Loucy (cell line): ENCODE results near the gene BCAS3.

ENCODE experiments used
- H2AFZ ChIP-seq: fragments of 200-600 bp; sonication (generic); 2 replicates; pipeline ENCODE4 v1.6.0; 2016; ENCODE audit warnings: antibody characterized with exemption, mild to moderate bottlenecking, low read length, moderate library complexity
- H3F3A ChIP-seq: fragments of 200-600 bp; 2 replicates; pipeline ENCODE4 v1.6.0; 2016; ENCODE audit warnings: antibody characterized with exemption, low read depth, mild to moderate bottlenecking
- H3K27me3 ChIP-seq: fragments of 200-600 bp; sonication (generic); 2 replicates; pipeline ENCODE4 v1.6.1; 2014; ENCODE audit warnings: low read length, mild to moderate bottlenecking; ENCODE audit not compliant: insufficient read depth, poor library complexity, severe bottlenecking
- H3K36me3 ChIP-seq: fragments of 200-600 bp; sonication (generic); 2 replicates; pipeline ENCODE4 v1.6.1; 2016; ENCODE audit warnings: low read length; ENCODE audit not compliant: insufficient read depth
- H3K4me1 ChIP-seq: fragments of 200-600 bp; sonication (generic); 2 replicates; pipeline ENCODE4 v1.5.1; 2014; ENCODE audit warnings: low read length, mild to moderate bottlenecking; ENCODE audit not compliant: insufficient read depth, poor library complexity, severe bottlenecking
- H3K4me2 ChIP-seq: fragments of 200-600 bp; sonication (generic); 2 replicates; pipeline ENCODE4 v1.6.0; 2014; ENCODE audit warnings: antibody characterized with exemption, low read length, low read depth, mild to moderate bottlenecking; ENCODE audit not compliant: poor library complexity, severe bottlenecking
- H3K4me3 ChIP-seq: fragments of 200-600 bp; sonication (generic); 2 replicates; pipeline ENCODE4 v1.5.1; 2014; ENCODE audit warnings: low read length, mild to moderate bottlenecking, mixed read lengths; ENCODE audit not compliant: poor library complexity, severe bottlenecking
- H3K79me2 ChIP-seq: fragments of 200-600 bp; sonication (generic); 2 replicates; pipeline ENCODE4 v1.6.1; 2014; ENCODE audit warnings: low read length; ENCODE audit not compliant: insufficient read depth
- H3K9ac ChIP-seq: fragments of 200-600 bp; sonication (generic); 2 replicates; pipeline ENCODE4 v1.6.0; 2014; ENCODE audit warnings: mild to moderate bottlenecking, low read depth, low read length, moderate library complexity; ENCODE audit not compliant: poor library complexity, severe bottlenecking
- H3K9me2 ChIP-seq: fragments of 200-600 bp; sonication (generic); replicated peaks from 2 replicates; pipeline ENCODE4 v1.6.1; 2016; ENCODE audit warnings: low read depth, low read length, mixed read lengths
- H3K9me3 ChIP-seq: fragments of 200-600 bp; sonication (generic); 2 replicates; pipeline ENCODE4 v1.6.1; 2014; ENCODE audit warnings: mild to moderate bottlenecking, antibody characterized with exemption, low read length, low read depth; ENCODE audit not compliant: insufficient read depth
- H4K20me1 ChIP-seq: fragments of 200-600 bp; sonication (generic); 2 replicates; pipeline ENCODE4 v1.6.0; 2014; ENCODE audit warnings: antibody characterized with exemption, low read length, mild to moderate bottlenecking; ENCODE audit not compliant: insufficient read depth, poor library complexity, severe bottlenecking
- EZH2phosphoT487 ChIP-seq: fragments of 200-600 bp; IDR thresholded peaks from 2 replicates; pipeline ENCODE4 v1.6.1; 2018; ENCODE audit warnings: antibody characterized with exemption, mild to moderate bottlenecking, moderate library complexity, borderline replicate concordance
- TF ChIP-seq, protein P1 (sequence below): fragments of 200-600 bp; sonication (generic); conservative IDR thresholded peaks from 2 replicates; pipeline ENCODE4 v1.5.1; 2014; ENCODE audit warnings: mild to moderate bottlenecking, antibody characterized with exemption, low read length

The BCAS3 gene

DNA sequence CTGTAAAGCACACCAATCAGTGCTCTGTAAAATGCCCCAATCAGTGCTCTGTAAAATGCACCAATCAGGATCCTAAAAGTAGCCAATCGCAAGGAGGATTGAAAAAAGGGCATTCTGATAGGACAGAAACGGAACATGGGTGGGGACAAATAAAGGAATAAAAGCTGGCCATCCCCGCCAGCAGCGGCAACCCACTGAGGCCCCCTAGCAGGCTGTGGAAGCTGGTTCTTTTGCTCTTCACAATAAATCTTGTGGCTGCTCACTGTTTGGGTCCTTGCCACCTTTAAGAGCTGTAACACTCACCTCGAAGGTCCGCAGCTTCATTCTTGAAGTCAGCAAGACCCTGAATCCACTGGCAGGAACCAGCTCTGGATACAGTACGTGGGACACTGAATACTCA lies 559.6 kb downstream of the BCAS3 start:
- H3K27me3 ChIP-seq = no peaks in the 10 kb centered on the region
- H3K4me3 ChIP-seq = no peak overlapping the region
- H3K9ac ChIP-seq = no peak overlapping the region
- no peaks in the 10 kb centered on the region for H3K9me2 ChIP-seq
- H3F3A ChIP-seq = no peaks in the 10 kb centered on the region
- no peak for TF ChIP-seq EZH2phosphoT487
- TF ChIP-seq, protein P1, sequence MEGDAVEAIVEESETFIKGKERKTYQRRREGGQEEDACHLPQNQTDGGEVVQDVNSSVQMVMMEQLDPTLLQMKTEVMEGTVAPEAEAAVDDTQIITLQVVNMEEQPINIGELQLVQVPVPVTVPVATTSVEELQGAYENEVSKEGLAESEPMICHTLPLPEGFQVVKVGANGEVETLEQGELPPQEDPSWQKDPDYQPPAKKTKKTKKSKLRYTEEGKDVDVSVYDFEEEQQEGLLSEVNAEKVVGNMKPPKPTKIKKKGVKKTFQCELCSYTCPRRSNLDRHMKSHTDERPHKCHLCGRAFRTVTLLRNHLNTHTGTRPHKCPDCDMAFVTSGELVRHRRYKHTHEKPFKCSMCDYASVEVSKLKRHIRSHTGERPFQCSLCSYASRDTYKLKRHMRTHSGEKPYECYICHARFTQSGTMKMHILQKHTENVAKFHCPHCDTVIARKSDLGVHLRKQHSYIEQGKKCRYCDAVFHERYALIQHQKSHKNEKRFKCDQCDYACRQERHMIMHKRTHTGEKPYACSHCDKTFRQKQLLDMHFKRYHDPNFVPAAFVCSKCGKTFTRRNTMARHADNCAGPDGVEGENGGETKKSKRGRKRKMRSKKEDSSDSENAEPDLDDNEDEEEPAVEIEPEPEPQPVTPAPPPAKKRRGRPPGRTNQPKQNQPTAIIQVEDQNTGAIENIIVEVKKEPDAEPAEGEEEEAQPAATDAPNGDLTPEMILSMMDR = no peak; the same call in 1 of the 2 replicates
- no peak overlapping the region for H2AFZ ChIP-seq
- no peaks in the 10 kb centered on the region for H4K20me1 ChIP-seq
- peaks cover 7% of the 10 kb centered on the region for H3K4me1 ChIP-seq
- H3K79me2 ChIP-seq = no peaks in the 10 kb centered on the region
- no peaks in the 10 kb centered on the region for H3K36me3 ChIP-seq
- no peak overlapping the region for H3K4me2 ChIP-seq
- H3K9me3 ChIP-seq = no peaks in the 10 kb centered on the region

DNA sequence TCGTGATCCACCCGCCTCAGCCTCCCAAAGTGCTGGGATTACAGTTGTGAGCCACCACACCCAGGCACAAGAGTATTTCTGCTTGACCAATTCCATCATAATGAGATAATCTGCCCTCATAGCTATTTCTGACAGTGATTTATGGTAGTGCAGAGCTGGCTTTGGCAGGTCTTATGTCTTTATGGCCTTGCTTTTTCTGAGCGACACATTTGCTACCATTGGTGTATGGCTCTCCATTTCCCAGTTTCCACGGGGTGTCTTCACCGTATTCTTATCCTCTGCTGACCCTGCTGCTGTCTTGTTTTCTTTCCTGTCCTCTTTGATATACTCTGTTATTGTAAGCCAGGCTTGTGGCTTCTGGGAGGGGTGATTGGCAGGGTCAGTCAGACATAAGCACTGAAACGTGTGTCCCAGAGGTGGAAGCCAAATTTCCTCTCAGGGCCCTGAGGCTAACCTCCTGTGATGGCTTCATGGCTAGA lies 560.8 kb downstream of the BCAS3 start:
- H3K4me2 ChIP-seq = no peak overlapping the region
- no peak overlapping the region for H2AFZ ChIP-seq
- no peak overlapping the region for H3K9ac ChIP-seq
- H3K9me3 ChIP-seq = no peaks in the 10 kb centered on the region
- no peaks in the 10 kb centered on the region for H3K9me2 ChIP-seq
- H3F3A ChIP-seq = no peaks in the 10 kb centered on the region
- H3K27me3 ChIP-seq = no peaks in the 10 kb centered on the region
- TF ChIP-seq, protein P1 = no peak
- no peak for TF ChIP-seq EZH2phosphoT487
- peaks cover 4% of the 10 kb centered on the region for H3K4me1 ChIP-seq
- H4K20me1 ChIP-seq = no peaks in the 10 kb centered on the region
- no peak overlapping the region for H3K4me3 ChIP-seq
- no peaks in the 10 kb centered on the region for H3K79me2 ChIP-seq
- no peaks in the 10 kb centered on the region for H3K36me3 ChIP-seq

DNA sequence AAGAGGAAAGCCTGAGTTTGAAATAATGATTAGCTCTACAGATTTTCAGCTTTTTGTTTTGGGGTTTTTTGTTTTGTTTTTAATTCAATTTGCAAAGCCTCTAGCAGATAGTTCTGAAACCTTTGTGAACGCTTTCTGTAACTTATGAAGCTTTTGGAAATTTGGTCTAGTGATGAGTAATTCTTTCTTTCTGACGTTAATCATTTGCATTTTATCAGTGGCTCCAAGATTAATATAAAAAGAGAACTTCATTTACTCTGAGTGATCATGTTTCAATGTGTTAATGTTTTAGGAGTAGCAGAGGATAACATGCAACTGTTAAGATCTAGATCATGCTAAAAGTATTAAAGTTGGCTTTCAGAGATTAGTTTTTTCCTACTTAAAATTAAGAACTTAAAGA lies 561.7 kb downstream of the BCAS3 start:
- no peak overlapping the region for H3K4me3 ChIP-seq
- H3K9me2 ChIP-seq = no peaks in the 10 kb centered on the region
- H3K27me3 ChIP-seq = no peaks in the 10 kb centered on the region
- H3K4me1 ChIP-seq = no peaks in the 10 kb centered on the region
- no peaks in the 10 kb centered on the region for H3K9me3 ChIP-seq
- no peaks in the 10 kb centered on the region for H3F3A ChIP-seq
- no peak overlapping the region for H3K9ac ChIP-seq
- no peak for TF ChIP-seq EZH2phosphoT487
- TF ChIP-seq, protein P1 = no peak
- no peaks in the 10 kb centered on the region for H4K20me1 ChIP-seq
- H3K36me3 ChIP-seq = no peaks in the 10 kb centered on the region
- H3K79me2 ChIP-seq = no peaks in the 10 kb centered on the region
- no peak overlapping the region for H2AFZ ChIP-seq
- no peak overlapping the region for H3K4me2 ChIP-seq
